T-cell (primary cell): ENCODE measurements around the gene STK25. TPM values are rescaled to one million over a fixed set of nuclear protein-coding genes. Genes with fewer than 3 reads are reported as not detected.

ENCODE experiments used
- ATAC-seq, 4 experiments: fragments of 200-7000 bp in 3 of 4; fragments of 150-1000 bp in 1 of 4; cut with Tn5 transposase; replicated peaks in 1 of 4; 1 replicate in 3 of 4; 2 replicates in 1 of 4; pipeline ENCODE4 v1.10.0; 2021; ENCODE audit warnings: moderate library complexity in 3 of 4, mild to moderate bottlenecking in 2 of 4, moderate number of reproducible peaks in 1 of 4
- CTCF ChIA-PET, 2 donors: fragments of 300-600 bp; sonication (Branson Sonifier 250); formaldehyde crosslinking; loops; one replicate each; lab custom pipeline; 2022; ENCODE audit warnings: antibody characterized with exemption in 2 of 2; lab: Charles Lee
- POLR2A ChIA-PET, 2 donors: fragments of 300-600 bp; sonication (Branson Sonifier 250); formaldehyde crosslinking; loops; one replicate each; lab custom pipeline; 2022; ENCODE audit warnings: antibody characterized with exemption in 2 of 2; lab: Charles Lee
- DNase-seq, 35 experiments: peaks; one replicate each; pipeline versions ENCODE4 v3.0.0 to v3.0.0-alpha.2; 2013 to 2023
- H3K27ac ChIP-seq: one replicate; pipeline ENCODE4 v1.5.1; 2013; ENCODE audit warnings: low read length
- H3K27me3 ChIP-seq, 2 experiments: replicated peaks in 1 of 2; 1 replicate in 1 of 2; 2 replicates in 1 of 2; pipeline versions ENCODE4 v1.6.1 to v1.7.0; 2013; ENCODE audit warnings: low read length in 1 of 2, mixed read lengths in 1 of 2; ENCODE audit not compliant: control insufficient read depth in 2 of 2, insufficient read depth in 2 of 2; ENCODE audit errors: extremely low read depth in 1 of 2
- H3K36me3 ChIP-seq, 2 donors: 1 replicate in 1 of 2; 2 replicates in 1 of 2; pipeline versions ENCODE4 v1.6.1 to v1.7.0; 2013; ENCODE audit warnings: low read length in 1 of 2; ENCODE audit not compliant: control insufficient read depth in 2 of 2, insufficient read depth in 1 of 2; ENCODE audit errors: extremely low read depth in 1 of 2
- H3K4me1 ChIP-seq, 2 experiments: 1 replicate in 1 of 2; 2 replicates in 1 of 2; pipeline versions ENCODE4 v1.6.1 to v1.7.0; 2013; ENCODE audit warnings: low read length in 2 of 2, mixed read lengths in 1 of 2; ENCODE audit not compliant: insufficient read depth in 2 of 2, control insufficient read depth in 1 of 2; ENCODE audit errors: extremely low read depth in 1 of 2
- H3K4me3 ChIP-seq, 2 donors: 1 replicate in 1 of 2; 2 replicates in 1 of 2; pipeline versions ENCODE4 v1.5.1 to v1.7.0; 2013; ENCODE audit warnings: mild to moderate bottlenecking in 2 of 2, low read length in 1 of 2, moderate library complexity in 1 of 2; ENCODE audit not compliant: control insufficient read depth in 1 of 2; ENCODE audit errors: extremely low read depth in 1 of 2
- H3K9me3 ChIP-seq: 2 replicates; pipeline ENCODE4 v1.7.0; 2013
- H3K27ac Mint-ChIP-seq, 2 donors: one replicate each; pipeline ENCODE4 v1.8.0; 2020 to 2021; ENCODE audit warnings: mild to moderate bottlenecking in 2 of 2, mixed read lengths in 2 of 2
- H3K27me3 Mint-ChIP-seq, 2 donors: one replicate each; pipeline ENCODE4 v1.8.0; 2021 to 2022; ENCODE audit warnings: mixed read lengths in 2 of 2
- H3K36me3 Mint-ChIP-seq: one replicate; pipeline ENCODE4 v1.8.0; 2021; ENCODE audit warnings: mixed read lengths
- H3K4me1 Mint-ChIP-seq, 3 donors: one replicate each; pipeline ENCODE4 v1.8.0; 2020 to 2022; ENCODE audit warnings: mixed read lengths in 3 of 3, mild to moderate bottlenecking in 1 of 3
- H3K4me3 Mint-ChIP-seq, 3 donors: one replicate each; pipeline ENCODE4 v1.8.0; 2020 to 2022; ENCODE audit warnings: mild to moderate bottlenecking in 3 of 3, mixed read lengths in 3 of 3, moderate library complexity in 3 of 3
- H3K9me3 Mint-ChIP-seq, 3 donors: one replicate each; pipeline ENCODE4 v1.8.0; 2020 to 2022; ENCODE audit warnings: mixed read lengths in 3 of 3
- WGBS: methylation state at CpG from one replicate; pipeline ENCODE4 v1.1.5; 2013; ENCODE audit warnings: missing lambda C conversion rate; ENCODE audit not compliant: insufficient coverage; 5-methylcytosine and 5-hydroxymethylcytosine counted together
- total RNA-seq, 35 experiments: library from RNA in 6 of 35; stranded (reverse) in 6 of 35; fragments of 120-200 nt in 1 of 35; gene quantifications; one replicate each; pipeline versions ENCODE4 v1.2.1 to v1.2.4 and lab custom pipeline; 2013 to 2026

The STK25 gene
- total RNA-seq, 5 donors from 2014 or later (not counting 1 experiment from before 2014, with no cell fraction given) = 113 to 199 (median 193) TPM

GRCh38 chr2:241496904-241497877 lies 11.2 kb downstream of the STK25 start:
- WGBS = 95% methylated on average over 23 of the region's 29 CpGs
- Histone ChIP-seq H3K4me1 (no peaks in the 10 kb centered on the region), H3K36me3 (peaks cover 10 to 50% of the 10 kb centered on the region in 2 donors), H3K4me3 (no peak overlapping the region), H3K27me3 (no peaks in the 10 kb centered on the region), H3K9me3 (no peaks in the 10 kb centered on the region), H3K27ac (no peak overlapping the region)
- ATAC-seq (no peak), DNase-seq (no peak)
- Mint-ChIP-seq H3K36me3 (peaks cover 6% of the 10 kb centered on the region), H3K9me3 (no peaks in the 10 kb centered on the region), H3K4me3 (no peak overlapping the region), H3K27ac (no peak overlapping the region), H3K27me3 (no peaks in the 10 kb centered on the region), H3K4me1 (no peaks in the 10 kb centered on the region)
- CTCF ChIA-PET = no interaction called here
- POLR2A ChIA-PET = no interaction called here

GRCh38 chr2:241496003-241496707 lies 12.2 kb downstream of the STK25 start:
- DNase-seq (no peak), ATAC-seq (no peak)
- H3K4me3 Mint-ChIP-seq = no peak overlapping the region
- no peaks in the 10 kb centered on the region for H3K9me3 Mint-ChIP-seq
- no peaks in the 10 kb centered on the region for H3K9me3 ChIP-seq
- no peaks in the 10 kb centered on the region for H3K27me3 ChIP-seq
- H3K27ac Mint-ChIP-seq = no peak overlapping the region
- no peak overlapping the region for H3K4me3 ChIP-seq
- no peaks in the 10 kb centered on the region for H3K27me3 Mint-ChIP-seq
- peaks cover 7 to 50% of the 10 kb centered on the region in 2 donors for H3K36me3 ChIP-seq
- peaks cover 6% of the 10 kb centered on the region for H3K36me3 Mint-ChIP-seq
- POLR2A ChIA-PET = no interaction called here
- CTCF ChIA-PET = interaction anchor here in 1 of 2 donors (0.6 kb wide), 1 partner anchor 283 kb away, joined by 5 read pairs; no protein-coding TSS in a partner anchor
- H3K4me1 Mint-ChIP-seq = no peaks in the 10 kb centered on the region
- 93% methylated on average over 28 of the region's 28 CpGs for WGBS
- H3K27ac ChIP-seq = no peak overlapping the region
- H3K4me1 ChIP-seq = no peaks in the 10 kb centered on the region

GRCh38 chr2:241495172-241496002 lies 13.0 kb downstream of the STK25 start:
- no peak overlapping the region for H3K27ac Mint-ChIP-seq
- no peak overlapping the region for H3K4me3 Mint-ChIP-seq

GRCh38 chr2:241494311-241494908 lies 14.0 kb downstream of the STK25 start:
- Mint-ChIP-seq H3K27ac (no peak overlapping the region), H3K4me1 (no peaks in the 10 kb centered on the region), H3K9me3 (no peaks in the 10 kb centered on the region), H3K4me3 (no peak overlapping the region), H3K27me3 (no peaks in the 10 kb centered on the region), H3K36me3 (peaks cover 6% of the 10 kb centered on the region)
- Histone ChIP-seq H3K36me3 (peaks cover 3 to 36% of the 10 kb centered on the region in 2 donors), H3K27ac (no peak overlapping the region), H3K4me1 (no peaks in the 10 kb centered on the region), H3K4me3 (no peak overlapping the region), H3K9me3 (no peaks in the 10 kb centered on the region), H3K27me3 (no peaks in the 10 kb centered on the region)
- 98% methylated on average over 16 of the region's 16 CpGs for WGBS
- ChIA-PET CTCF (no interaction called here), POLR2A (no interaction called here)
- DNase-seq (no peak), ATAC-seq (no peak)

More at GRCh38 chr2:241495172-241496002, 13.0 kb downstream of the STK25 start:
- peaks cover 5 to 46% of the 10 kb centered on the region in 2 donors for H3K36me3 ChIP-seq
- DNase-seq (no peak), ATAC-seq (no peak)
- POLR2A ChIA-PET = no interaction called here
- CTCF ChIA-PET = interaction anchor here in 1 of 2 donors (0.6 kb wide), 1 partner anchor 283 kb away, joined by 5 read pairs; no protein-coding TSS in a partner anchor
- no peaks in the 10 kb centered on the region for H3K9me3 ChIP-seq
- H3K27ac ChIP-seq = no peak overlapping the region
- Mint-ChIP-seq H3K36me3 (peaks cover 6% of the 10 kb centered on the region), H3K4me1 (no peaks in the 10 kb centered on the region), H3K9me3 (no peaks in the 10 kb centered on the region), H3K27me3 (no peaks in the 10 kb centered on the region)
- H3K4me1 ChIP-seq = no peaks in the 10 kb centered on the region
- WGBS = 95% methylated on average over 33 of the region's 34 CpGs
- H3K27me3 ChIP-seq = no peaks in the 10 kb centered on the region
- no peak overlapping the region for H3K4me3 ChIP-seq

GRCh38 chr2:241493092-241493491 lies 15.3 kb downstream of the STK25 start:
- no peaks in the 10 kb centered on the region for H3K27me3 ChIP-seq
- ChIA-PET CTCF (no interaction called here), POLR2A (no interaction called here)
- no peaks in the 10 kb centered on the region for H3K4me1 ChIP-seq
- Mint-ChIP-seq H3K4me1 (no peaks in the 10 kb centered on the region), H3K27me3 (no peaks in the 10 kb centered on the region), H3K4me3 (no peak overlapping the region), H3K27ac (no peak overlapping the region), H3K36me3 (peaks cover 6% of the 10 kb centered on the region), H3K9me3 (no peaks in the 10 kb centered on the region)
- peaks cover 0 to 35% of the 10 kb centered on the region in 2 donors for H3K36me3 ChIP-seq
- no peak overlapping the region for H3K27ac ChIP-seq
- DNase-seq (no peak), ATAC-seq (no peak)
- no peak overlapping the region for H3K4me3 ChIP-seq
- 96% methylated on average over 9 of the region's 10 CpGs for WGBS
- H3K9me3 ChIP-seq = no peaks in the 10 kb centered on the region
